DOHH2 (cell line): ENCODE data around the gene TBCK.

Experiments
- EZH2phosphoT487 ChIP-seq: fragments of 200-600 bp; sonication (generic); IDR thresholded peaks from 2 replicates; pipeline ENCODE4 v1.6.1; 2017; ENCODE audit warnings: borderline replicate concordance, mild to moderate bottlenecking, antibody characterized with exemption, low read length, moderate library complexity, mixed read lengths
- TF ChIP-seq, protein P1 (sequence below): fragments of 200-600 bp; sonication (generic); IDR thresholded peaks from one replicate; pipeline ENCODE4 v1.5.1; 2014; ENCODE audit warnings: antibody characterized with exemption, mild to moderate bottlenecking, low read depth, low read length; ENCODE audit not compliant: poor library complexity, severe bottlenecking

DNA sequence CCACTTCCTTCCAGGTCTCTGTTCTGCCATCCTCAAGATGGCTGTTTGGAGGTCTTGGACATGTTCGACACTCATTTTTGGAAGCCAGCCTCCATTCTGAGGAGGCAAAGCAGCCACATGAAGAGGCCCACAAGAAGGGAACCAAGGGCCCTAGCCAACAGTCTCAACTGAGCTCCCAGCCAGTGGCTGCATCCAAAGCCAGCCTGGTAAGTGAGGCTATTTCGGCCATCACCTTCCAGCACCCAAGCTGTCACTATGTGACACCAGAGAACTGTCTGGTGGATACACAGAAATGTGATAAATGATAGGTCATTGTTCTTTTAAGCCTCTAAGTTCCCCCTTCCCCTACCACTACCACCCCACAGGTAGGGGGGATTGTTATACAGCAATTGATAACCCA lies 293.6 kb downstream of the TBCK start:
- TF ChIP-seq, protein P1, sequence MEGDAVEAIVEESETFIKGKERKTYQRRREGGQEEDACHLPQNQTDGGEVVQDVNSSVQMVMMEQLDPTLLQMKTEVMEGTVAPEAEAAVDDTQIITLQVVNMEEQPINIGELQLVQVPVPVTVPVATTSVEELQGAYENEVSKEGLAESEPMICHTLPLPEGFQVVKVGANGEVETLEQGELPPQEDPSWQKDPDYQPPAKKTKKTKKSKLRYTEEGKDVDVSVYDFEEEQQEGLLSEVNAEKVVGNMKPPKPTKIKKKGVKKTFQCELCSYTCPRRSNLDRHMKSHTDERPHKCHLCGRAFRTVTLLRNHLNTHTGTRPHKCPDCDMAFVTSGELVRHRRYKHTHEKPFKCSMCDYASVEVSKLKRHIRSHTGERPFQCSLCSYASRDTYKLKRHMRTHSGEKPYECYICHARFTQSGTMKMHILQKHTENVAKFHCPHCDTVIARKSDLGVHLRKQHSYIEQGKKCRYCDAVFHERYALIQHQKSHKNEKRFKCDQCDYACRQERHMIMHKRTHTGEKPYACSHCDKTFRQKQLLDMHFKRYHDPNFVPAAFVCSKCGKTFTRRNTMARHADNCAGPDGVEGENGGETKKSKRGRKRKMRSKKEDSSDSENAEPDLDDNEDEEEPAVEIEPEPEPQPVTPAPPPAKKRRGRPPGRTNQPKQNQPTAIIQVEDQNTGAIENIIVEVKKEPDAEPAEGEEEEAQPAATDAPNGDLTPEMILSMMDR: no peak
- TF ChIP-seq EZH2phosphoT487: no peak
